Loucy (cell line): ENCODE results near the gene NSA2.

Source experiments
- EZH2phosphoT487 ChIP-seq: fragments of 200-600 bp; IDR thresholded peaks from 2 replicates; pipeline ENCODE4 v1.6.1; 2018; ENCODE audit warnings: antibody characterized with exemption, mild to moderate bottlenecking, moderate library complexity, borderline replicate concordance
- TF ChIP-seq, protein P1 (sequence below): fragments of 200-600 bp; sonication (generic); conservative IDR thresholded peaks from 2 replicates; pipeline ENCODE4 v1.5.1; 2014; ENCODE audit warnings: mild to moderate bottlenecking, antibody characterized with exemption, low read length

- TF ChIP-seq, protein P1, sequence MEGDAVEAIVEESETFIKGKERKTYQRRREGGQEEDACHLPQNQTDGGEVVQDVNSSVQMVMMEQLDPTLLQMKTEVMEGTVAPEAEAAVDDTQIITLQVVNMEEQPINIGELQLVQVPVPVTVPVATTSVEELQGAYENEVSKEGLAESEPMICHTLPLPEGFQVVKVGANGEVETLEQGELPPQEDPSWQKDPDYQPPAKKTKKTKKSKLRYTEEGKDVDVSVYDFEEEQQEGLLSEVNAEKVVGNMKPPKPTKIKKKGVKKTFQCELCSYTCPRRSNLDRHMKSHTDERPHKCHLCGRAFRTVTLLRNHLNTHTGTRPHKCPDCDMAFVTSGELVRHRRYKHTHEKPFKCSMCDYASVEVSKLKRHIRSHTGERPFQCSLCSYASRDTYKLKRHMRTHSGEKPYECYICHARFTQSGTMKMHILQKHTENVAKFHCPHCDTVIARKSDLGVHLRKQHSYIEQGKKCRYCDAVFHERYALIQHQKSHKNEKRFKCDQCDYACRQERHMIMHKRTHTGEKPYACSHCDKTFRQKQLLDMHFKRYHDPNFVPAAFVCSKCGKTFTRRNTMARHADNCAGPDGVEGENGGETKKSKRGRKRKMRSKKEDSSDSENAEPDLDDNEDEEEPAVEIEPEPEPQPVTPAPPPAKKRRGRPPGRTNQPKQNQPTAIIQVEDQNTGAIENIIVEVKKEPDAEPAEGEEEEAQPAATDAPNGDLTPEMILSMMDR: no peak
- no peak for TF ChIP-seq EZH2phosphoT487
Observed at GRCh38 chr5:74763504-74763903, 3.5 kb upstream of the NSA2 start.
